ENCODE results near the gene ZRANB1.
"Not testable (repeated sequence)": the region's sequence is repeated elsewhere in the genome, so short reads cannot be mapped to it uniquely, and the experiment has no call there.

ZRANB1 gene

DNA sequence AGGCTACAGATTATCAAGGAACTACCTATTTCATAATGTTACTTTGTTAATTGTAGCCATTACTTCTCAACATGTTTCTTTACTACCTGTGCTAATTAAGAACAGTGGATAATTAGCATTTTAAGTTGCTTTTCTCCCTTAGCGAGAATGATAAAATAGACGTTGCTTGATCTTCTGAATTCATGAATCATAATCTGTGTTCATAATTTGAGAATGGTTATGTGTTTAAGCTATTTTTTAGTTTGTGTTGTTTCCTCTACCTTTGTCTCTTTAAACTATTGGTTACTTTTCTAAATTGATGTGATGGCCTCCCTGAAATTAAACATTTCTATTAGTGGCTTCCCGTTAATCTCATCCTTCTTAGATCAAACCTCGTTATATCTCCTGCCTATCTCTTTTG is at the start of gene ZRANB1:
Gene ZRANB1, plus strand, starts transcription at position 301 of the 400 bp plus-strand sequence. CDS start 371 bp downstream, outside the sequence.
- no peak for DNase-seq

DNA sequence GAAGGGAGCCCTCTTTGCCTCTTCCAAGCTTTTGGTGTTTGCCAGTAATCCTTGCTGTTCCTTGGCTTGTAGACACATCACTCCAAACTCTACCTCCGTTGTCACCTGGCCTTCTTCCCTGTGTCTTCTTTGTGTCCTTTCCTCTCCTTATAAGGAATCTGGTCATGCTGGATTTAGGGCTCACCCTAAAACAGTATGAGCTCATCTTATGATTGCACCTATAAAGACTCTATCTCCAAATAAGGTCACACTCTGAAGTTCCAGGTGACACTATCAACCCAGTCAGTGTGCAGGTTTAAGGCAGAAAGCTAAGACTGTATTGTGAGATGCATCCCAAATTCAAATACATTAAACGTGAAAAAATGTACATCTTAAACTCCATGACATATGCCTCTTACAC is 49.0 kb upstream of the ZRANB1 start:
- DNase-seq, result no peak

DNA sequence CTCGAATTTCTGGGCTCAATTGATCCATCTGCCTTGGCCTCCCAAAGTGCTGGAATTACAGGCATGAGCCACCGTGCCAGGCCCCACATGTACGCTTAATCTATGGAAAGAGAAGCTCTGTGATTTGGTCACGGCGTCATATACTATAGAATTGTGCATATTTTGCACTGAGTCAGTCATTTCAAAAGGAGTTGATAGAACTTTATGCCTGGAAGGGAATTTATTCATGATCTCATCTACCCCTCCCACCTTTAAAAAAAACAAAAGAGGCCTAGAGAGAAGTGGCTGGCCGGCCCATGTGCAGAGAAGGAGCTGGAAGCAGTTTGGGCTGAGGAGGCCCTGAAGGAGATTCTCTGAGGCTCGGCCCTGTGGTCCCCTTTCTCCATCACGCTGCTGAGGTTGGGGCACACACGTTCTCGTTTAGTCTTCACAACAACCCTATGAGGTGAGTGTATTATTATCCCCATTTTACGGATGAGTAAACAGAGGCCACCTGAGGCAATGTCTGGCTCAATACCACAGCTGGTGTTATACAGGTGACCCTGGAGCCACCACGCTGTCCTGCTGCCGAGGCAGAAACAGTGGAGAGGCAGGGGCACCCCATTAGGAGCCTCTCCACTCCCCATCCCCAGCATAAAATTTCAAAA is 47.2 kb upstream of the ZRANB1 start:
- no peak for DNase-seq

DNA sequence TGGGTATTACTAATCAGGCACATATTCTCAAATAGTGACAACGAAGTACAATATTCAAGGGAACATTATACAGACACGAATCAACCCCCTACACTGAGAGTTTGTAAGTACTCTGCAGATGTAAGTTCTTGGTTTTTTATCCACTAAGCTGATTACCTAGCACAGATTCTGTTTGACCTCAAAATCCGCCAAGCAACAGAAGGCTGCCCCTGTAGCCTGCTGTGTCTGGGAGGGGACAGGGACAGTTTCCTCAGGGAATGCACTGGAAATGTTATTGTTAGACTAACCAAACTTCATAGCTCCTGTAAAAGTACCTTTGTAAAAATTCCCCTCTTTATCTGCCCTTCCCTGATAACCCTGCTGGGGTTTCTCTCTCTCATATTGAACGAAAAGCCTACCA is 45.2 kb upstream of the ZRANB1 start:
- DNase-seq, result no peak

DNA sequence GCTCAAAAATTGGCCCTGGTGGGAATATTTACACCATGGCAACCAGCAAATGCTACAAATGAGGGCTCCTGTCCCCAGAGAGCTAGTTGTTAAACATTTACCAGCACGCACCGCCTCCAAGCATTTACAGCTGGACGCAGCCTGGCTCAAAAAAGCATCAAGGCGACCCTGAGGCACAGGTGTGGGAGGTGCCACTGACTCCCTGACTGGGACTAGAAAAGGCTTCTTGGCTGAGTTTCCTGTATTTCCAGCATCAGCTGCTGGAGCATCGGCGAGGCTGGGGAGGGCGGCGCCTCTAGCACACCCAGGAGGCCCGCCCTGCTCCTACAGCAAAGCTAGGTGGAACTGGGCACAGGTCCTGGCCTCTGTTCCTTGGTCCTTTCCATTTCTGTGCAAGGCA is 43.5 kb upstream of the ZRANB1 start:
- no peak for DNase-seq

DNA sequence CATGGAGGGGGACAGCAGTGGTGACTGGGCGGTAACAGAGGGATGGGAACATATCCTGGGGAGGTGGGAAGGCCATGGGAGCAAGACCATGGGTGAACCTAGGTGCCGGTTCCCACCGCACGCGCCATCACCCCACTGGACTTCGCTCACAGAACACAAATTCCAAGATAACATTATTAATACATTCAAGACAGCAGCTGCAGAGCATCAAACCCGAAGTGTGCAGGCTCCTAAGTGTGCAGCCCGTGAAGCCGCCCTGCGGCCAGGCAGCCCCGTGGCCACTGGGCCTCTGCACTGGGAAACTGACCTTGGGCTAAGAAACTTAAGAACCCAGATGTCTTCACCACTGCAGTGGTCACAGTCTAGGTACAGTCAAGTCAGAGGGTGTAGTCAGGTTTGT is 42.8 kb upstream of the ZRANB1 start:
- DNase-seq, result no peak

DNA sequence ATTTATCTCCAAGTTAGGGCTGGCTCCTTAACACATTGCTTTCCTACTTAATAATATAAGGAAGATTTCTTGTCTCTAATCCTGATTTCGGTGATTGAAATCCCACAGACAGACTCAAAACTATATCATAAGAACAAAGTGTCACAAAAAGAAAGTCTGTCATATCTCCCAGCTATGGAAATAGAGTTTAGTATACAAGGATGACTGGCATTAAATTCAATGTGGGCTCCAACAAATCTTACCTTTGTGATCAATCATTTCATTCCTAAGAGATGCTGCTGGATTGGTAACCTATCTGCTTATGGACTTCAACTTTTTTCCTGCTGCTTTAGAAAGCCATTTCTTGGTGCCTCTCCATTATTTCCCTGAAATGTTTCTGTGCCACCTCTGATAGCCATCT is 39.5 kb upstream of the ZRANB1 start:
- no peak for DNase-seq

DNA sequence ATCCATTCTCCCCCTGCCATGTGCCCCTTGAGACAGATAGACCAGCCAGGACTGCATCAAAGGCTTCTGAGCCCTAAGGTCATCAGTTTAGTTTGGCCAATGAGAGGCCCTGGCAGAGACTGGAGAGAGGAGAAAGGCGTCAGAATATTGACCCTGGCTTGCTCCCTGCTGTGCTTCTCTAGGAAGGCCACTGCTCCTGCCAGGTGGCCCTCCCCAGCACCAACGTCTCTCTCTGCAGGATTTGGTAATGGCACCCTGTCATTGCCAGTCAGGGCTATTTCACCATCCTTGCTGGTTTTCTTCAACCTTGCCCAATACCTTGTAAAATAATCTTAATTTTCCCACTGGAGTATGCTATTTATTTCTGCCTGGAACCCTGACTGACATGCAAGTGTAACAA is 38.8 kb upstream of the ZRANB1 start:
- no peak for DNase-seq

DNA sequence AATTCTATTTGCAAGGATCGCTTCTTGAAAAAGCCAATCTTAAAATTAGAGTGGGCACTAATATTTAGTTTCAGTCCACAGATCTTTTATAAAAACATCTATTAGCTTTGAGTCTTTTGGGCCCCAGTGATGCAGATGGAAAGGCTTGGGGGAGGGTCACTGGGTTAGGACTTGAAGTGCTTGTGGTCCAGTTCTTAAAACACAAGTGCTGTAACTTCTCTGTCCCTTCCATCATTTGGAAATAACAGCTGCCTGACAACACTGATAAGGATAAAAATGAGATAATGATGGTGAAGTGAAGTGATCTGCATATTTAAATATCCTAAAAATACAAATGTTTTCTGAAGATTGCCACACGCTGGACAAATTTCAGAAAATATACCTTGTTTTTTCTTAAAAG is 37.1 kb upstream of the ZRANB1 start:
- DNase-seq, result no peak

DNA sequence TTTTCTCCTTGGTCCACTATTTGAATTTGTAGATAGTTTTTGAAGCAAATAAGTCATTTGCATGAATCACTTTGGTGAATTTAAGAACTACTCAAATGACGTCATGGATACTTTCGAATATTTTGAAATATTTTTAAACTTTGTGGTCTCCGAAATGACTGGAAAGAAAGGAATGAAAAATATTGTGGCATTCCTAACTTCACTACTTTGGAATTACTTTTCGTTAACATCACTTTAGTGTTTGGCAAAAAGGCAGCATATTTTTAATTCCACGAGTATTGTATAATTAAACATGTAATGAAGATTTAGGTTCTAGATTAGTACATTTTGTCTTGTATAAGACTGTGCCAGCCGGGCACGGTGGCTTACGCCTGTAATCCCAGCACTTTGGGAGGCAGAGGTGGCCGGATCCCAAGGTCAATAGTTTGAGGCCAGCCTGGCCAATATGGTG is 35.3 kb upstream of the ZRANB1 start:
- no peak for DNase-seq

DNA sequence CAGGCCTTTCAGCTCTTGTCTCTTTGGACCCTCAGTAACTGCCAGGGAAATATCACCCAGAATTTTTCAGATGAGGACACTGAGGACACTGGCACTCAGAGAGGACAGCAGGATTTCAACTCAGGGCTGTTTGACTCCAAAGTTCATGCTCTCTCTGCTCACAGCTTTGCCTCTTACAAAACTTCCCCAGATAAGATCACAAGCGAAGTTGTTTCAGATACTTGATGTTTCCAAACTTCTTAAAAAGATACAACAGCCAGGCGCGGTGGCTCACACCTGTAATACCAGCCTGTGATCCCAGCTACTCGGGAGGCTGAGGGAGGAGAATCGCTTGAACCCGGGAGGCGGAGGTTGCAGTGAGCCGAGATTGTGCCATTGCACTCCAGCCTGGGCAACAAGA is 32.4 kb upstream of the ZRANB1 start:
- no peak for DNase-seq

DNA sequence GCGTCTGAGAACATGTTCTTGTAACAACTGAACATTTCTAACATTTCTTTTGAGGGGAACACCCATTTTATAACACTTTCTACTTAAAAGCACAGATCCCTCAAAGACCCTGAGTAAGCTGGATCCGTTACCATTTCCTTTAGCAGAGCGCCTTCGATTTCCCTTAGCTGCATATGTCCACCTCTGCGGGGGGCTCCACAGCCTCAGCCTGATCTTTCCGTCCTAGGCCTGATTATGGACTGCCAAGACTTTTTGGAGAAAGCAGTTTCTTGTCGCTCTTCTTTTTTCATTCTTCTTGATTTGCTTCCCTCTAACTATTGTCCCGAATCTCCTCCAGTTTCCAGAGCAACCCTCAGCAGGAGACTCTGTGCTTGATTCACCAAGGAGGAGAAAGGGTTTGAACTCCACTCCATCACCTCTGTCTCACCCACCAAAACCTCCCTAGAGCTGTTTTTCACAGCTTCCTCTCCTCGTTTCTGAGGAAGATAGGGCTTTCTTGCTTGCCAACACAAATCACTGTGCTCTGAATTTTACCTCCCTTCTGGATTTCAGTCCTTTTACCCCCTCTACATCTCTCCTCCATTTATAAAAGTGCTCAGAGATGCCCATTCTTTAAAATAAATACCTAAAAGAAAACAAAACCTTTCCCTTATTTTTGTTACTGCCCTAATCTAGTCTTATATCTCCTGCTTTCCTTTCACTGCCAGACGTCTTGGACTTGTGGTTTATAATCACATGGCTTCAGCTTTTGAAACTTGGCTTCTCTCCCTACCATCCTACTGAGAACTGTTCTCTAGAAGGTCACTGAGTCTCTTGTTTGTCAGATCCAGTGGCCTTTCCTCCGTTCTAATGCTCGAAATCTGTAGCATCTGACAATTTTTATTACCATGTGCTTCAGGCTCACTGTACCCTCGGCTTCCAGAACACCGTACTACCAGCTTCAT is 30.5 kb upstream of the ZRANB1 start:
- DNase-seq, result no peak

DNA sequence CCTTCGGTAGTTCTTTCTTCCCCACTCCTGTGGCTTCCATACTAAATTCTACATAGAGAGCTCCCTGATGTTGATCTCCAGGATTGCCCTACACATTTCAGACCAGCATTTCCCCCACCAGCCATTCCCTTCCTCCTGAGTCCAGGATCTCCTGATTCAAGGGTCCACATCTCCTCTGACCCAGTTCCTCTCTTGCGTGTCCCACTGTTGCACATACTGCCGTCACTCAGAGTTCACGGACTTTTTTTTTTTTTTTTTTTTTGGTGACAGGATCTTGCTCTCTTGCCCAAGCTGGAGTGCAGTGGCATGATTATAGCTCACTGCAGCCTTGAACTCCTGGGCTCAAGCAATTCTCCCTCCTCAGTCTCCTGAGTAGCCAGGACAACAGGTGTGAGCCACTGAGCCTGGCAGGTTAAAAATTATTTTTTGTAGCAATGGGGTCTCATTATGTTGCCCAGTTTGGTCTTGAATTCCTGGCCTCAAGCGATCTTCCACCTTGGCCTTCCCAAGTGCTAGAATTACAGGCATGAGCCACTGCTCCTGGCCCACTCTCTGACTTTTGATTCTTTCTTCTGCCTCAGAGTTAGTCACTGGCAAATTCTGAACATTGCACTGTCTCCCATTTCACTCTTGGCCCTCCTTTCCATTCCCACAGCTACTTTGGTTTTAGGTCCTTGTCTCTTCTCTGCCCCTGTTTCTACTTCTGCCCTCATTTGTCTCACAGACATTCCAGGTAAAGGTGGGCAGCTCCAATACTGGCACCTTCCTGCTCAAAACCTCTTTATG is 29.6 kb upstream of the ZRANB1 start:
- DNase-seq, result no peak

DNA sequence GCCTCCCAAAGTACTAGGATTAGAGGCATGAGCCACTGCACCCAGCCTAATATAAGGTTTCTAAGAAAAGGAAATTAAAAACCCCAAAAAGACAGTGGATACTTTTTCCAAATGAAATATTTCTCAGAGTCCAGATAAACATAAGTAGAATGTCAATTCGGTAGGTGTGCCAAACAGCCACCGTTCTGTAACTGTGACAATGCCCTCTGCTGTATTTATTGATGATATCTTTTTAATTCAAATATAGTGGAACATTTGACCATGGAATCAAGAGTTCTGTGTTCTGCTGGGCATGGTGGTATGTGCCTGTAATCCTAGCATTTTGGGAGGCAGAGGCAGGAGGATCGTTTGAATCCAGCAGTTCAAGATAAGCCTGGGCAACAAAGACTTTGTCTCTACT is 28.8 kb upstream of the ZRANB1 start:
- DNase-seq, result no peak

DNA sequence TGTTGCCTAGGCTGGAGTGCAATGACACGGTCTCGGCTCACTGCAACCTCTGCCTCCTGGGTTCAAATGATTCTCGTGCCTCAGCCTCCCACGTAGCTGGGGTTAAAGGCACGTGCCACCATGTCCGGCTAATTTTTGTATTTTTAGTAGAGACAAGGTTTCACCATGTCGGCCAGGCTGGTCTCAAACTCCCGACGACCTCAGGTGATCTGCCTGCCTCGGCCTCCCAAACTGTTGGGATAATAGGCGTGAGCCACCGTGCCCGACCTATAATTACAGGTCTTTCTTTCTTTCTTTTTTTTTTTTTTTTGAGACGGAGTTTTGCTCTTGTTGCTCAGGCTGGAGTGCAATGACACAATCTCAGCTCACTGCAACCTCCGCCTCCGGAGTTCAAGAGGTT is 27.5 kb upstream of the ZRANB1 start:
- DNase-seq, result not testable (repeated sequence)

DNA sequence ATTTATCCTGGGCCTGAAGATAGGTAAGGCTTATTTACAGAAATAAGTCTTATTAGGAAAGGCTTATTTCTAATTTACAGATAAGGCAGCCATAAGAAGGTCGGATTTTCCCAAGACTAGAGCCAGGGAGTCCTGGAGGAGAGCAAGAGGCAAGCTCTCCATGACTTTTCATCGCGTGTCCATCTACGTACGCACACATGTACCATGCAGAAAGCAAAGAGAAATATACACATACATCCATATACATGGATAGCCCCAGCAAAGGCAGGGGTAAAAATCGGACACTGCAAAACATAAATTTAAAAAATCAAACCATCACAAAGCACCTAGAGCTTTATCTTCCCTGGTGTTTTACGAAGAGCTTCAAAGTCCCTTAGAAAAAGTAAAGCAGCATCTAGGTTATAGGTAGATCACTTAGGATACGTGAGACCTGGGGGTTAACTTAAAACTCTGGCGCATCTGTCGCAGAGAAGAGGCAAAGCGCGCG is 25.8 kb upstream of the ZRANB1 start:
- no peak for DNase-seq

DNA sequence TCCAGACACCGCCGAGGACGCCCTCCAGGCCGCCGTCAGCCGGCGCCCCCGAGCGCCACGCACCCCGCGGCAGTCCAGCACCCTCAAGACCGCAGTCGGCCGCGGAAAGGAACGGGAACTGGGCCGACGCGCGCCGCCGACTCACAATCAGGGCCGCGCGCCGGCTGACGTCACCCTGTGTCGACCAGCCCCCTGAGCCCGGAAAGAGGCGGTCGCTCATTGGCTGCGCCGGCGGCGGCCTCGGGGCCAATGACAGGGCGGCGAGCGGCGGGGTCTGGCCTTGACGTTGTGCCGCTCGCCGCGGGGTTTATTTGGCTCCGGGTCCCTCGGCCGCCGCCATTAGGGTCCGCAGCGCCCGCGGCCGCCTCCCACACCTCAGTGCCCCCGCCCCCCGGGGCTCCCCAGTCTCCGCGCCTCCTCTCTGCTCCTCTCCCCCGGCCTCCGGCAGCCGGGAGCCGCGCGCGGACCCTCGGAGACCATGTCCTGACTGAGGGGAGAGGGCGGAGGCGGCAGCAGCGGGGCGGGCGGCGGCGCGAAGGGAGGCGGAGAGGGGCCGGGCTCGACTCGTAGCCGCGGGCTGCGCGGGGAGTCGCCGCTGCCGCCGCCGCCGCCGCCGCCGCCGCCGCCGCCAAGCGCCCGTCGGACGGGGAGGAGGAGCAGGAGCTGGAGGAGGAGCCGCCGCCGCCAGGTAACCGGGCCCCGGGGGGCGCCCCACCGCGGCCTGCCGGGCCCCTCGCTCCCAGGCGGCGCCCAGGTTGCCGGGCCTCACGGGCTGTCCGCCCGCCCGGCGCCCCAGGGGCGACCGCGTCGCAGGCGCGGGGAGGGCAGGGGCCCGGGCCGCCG is 25.1 kb upstream of the ZRANB1 start:
- peak; percentile 97 for DNase-seq

DNA sequence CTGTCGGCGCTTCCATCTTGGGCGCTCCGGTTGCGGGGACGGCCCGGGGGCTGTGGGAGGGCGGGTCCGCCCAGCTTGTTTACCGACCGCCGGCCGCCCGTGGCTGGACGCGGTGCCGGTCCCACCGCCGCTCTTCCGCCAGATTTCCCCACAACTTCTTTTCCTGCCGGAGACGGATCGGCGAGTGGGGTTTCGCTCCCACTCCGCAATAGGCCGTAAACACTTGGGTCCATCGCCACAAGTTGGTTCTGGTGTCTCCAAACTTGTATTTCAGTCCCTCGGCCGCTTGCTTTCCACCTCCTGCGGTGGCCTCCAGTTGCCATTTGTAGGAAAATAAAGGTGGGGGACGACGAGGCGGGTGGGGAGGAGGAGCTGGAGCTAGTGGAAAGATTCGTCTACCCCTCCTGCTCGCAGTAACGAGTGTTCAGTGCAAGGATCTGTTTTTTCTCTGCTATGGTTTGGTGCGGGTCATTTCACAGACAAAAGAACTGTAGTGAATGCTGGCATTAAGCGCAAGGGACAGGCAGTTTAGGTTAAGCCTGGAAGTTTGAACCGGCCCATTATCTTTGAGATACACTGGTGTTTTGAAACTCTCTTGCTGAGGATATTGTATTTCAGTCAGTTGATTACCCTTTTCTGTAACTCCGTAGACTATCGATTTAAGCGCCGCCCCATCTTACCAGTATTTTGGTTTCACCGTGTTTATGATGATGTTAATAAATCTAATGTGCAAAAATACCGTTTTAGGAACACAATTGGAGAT is 24.3 kb upstream of the ZRANB1 start:
- DNase-seq, result peak; percentile 30

DNA sequence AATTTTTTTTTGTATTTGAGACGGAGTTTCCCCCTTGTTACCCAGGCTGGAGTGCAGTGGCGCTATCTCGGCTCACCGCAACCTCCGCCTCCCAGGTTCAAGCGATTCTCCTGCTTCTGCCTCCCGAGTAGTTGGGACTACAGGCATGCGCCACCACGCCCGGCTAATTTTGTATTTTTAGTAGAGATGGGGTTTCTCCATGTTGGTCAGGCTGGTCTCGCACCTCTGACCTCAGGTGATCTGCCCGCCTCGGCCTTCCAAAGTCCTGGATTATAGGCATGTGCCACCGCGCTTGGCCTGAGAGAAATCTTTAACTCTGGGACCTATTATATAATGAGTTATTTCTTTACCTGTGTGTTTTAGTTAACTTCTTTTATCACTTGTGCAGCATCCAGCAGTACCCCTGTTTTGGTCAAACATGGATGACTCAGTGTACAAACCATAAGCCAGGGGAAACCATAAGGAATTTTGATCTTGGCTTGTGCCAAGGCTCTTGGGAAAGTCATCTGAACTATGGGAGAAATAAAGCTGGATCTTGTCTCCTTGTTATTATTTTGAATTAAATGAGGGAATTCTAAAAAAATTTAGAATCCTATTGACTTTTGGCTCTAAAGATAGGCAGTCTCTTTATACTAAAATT is 23.6 kb upstream of the ZRANB1 start:
- DNase-seq, result no peak

DNA sequence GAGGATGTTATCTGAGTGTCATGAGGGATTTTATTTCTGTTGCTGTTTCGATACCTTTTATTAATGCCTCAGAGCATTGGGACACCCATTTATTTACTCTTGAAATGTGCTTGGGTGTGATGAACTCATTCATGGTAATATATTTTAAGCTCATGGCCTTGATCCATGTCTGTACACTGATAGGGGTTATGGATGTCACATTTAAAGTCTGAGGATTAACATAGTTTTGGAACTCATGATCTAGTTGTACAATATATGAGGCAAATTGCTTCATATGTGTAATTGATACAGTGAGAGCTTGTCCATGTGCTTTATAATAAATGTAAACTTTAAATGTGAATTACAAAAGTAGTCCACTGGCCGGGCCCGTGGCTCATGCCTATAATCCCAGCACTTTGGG is 23.0 kb upstream of the ZRANB1 start:
- DNase-seq, result no peak

DNA sequence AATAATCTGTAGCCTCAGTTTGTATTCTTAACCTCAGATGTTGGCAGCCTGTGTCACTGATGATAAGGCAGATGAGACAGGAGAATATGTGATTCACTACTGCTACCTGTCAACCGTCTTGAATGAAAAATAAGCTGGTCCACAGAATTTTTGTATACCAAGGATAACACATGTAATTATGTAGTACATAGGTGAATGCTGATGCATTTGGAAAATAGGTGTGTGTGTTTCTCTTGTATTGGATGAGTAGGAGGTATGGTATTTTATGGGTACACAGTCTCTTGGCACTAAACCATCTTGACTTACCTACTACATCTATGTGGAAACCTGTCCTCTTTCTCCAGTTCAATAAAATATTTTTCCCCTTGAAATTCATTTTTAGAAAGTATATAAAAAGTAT is 20.7 kb upstream of the ZRANB1 start:
- no peak for DNase-seq
